DMS114 treated with DMSO at 0.1 percent for 48 hours (cell line): ENCODE results near the gene SYNGR2.
A peak's percentile ranks its signal among the peaks of the same experiment; 100 is the strongest.
"Not testable (repeated sequence)": the region's sequence is repeated elsewhere in the genome, so short reads cannot be mapped to it uniquely, and the experiment has no call there.

Experiments
- DNase-seq: peaks from one replicate; lab custom pipeline; 2025; ENCODE audit not compliant: unreplicated experiment; lab: John Stamatoyannopoulos, UW

The SYNGR2 gene

GRCh38 chr17:78129351-78130089 lies 38.9 kb upstream of the SYNGR2 start:
- DNase-seq = no peak

- DNase-seq = no peak
These were observed 38.3 kb upstream of the SYNGR2 start for GRCh38 chr17:78130090-78130436.

GRCh38 chr17:78130437-78131101 lies 37.8 kb upstream of the SYNGR2 start, which contains the start of gene TMC8:
Gene TMC8 (plus strand): TSS chr17:78130771. CDS start chr17:78131589, 818 bp downstream.
- DNase-seq = no peak

GRCh38 chr17:78131172-78132083 lies 37.0 kb upstream of the SYNGR2 start:
- DNase-seq = no peak

- no peak for DNase-seq
These were observed 36.2 kb upstream of the SYNGR2 start for GRCh38 chr17:78132084-78132676.

- no peak for DNase-seq
These were observed 35.6 kb upstream of the SYNGR2 start for GRCh38 chr17:78132767-78133178.

GRCh38 chr17:78133179-78133951 lies 35.0 kb upstream of the SYNGR2 start:
- DNase-seq = no peak

GRCh38 chr17:78133971-78134898 lies 34.1 kb upstream of the SYNGR2 start:
- no peak for DNase-seq

GRCh38 chr17:78134899-78135385 lies 33.4 kb upstream of the SYNGR2 start:
- DNase-seq = no peak

- no peak for DNase-seq
These were observed 32.4 kb upstream of the SYNGR2 start for GRCh38 chr17:78135858-78136500.

- DNase-seq = no peak
These were observed 30.8 kb upstream of the SYNGR2 start for GRCh38 chr17:78137392-78138203.

GRCh38 chr17:78138204-78139060 lies 29.9 kb upstream of the SYNGR2 start:
- DNase-seq = no peak

GRCh38 chr17:78139861-78140168 lies 28.6 kb upstream of the SYNGR2 start:
- DNase-seq = not testable (repeated sequence)

- peak; percentile 89 for DNase-seq
These were observed 28.0 kb upstream of the SYNGR2 start for GRCh38 chr17:78140169-78141051.

- no peak for DNase-seq
These were observed 26.8 kb upstream of the SYNGR2 start for GRCh38 chr17:78141437-78142118.
